Left lobe of liver (tissue), 2 donors: ENCODE results near the gene MALAT1. TPM values are rescaled to one million over a fixed set of nuclear protein-coding genes. Genes with fewer than 3 reads are reported as not detected.

Experiments
- ATAC-seq: fragments of 200-7000 bp; cut with Tn5 transposase; one replicate; pipeline ENCODE4 v1.9.1; 2020; ENCODE audit warnings: mild to moderate bottlenecking, moderate library complexity
- DNase-seq: peaks from one replicate; pipeline ENCODE4 v3.0.0-alpha.2; 2020; ENCODE audit warnings: low spot score
- total RNA-seq: library from RNA; stranded (reverse); gene quantifications from one replicate; pipeline ENCODE4 v1.2.1, GENCODE V29; 2021
- donor health status: DM: no; HTN: no; CAD: no; lungs with moderate emphysema.
- donor health status: DM: no; HTN: yes; CAD: no.

Gene MALAT1
- total RNA-seq, 1 donor from 2014 or later = 2,761 TPM

- no peak for DNase-seq
- no peak for ATAC-seq
These were observed 38.9 kb downstream of the MALAT1 start for GRCh38 chr11:65537620-65538231.

- ATAC-seq = no peak
- DNase-seq = no peak
These were observed 39.5 kb downstream of the MALAT1 start for GRCh38 chr11:65538232-65538914.

- DNase-seq = no peak
These were observed 40.3 kb downstream of the MALAT1 start for GRCh38 chr11:65538915-65539743.

GRCh38 chr11:65539744-65540289 lies 41.0 kb downstream of the MALAT1 start:
- ATAC-seq (no peak), DNase-seq (no peak)

More at GRCh38 chr11:65538915-65539743, 40.3 kb downstream of the MALAT1 start:
- no peak for ATAC-seq

GRCh38 chr11:65540290-65541092 lies 41.6 kb downstream of the MALAT1 start:
- ATAC-seq = peak; percentile 86
- peak; percentile 85 for DNase-seq

GRCh38 chr11:65541093-65541982 lies 42.5 kb downstream of the MALAT1 start:
- no peak for DNase-seq
- no peak for ATAC-seq

GRCh38 chr11:65542738-65543390 lies 44.0 kb downstream of the MALAT1 start:
- DNase-seq (no peak), ATAC-seq (no peak)

- DNase-seq (no peak), ATAC-seq (no peak)
These were observed 47.0 kb downstream of the MALAT1 start for GRCh38 chr11:65545853-65546216.

GRCh38 chr11:65546217-65546958 lies 47.5 kb downstream of the MALAT1 start:
- DNase-seq (peak; percentile 98), ATAC-seq (peak; percentile 87)

GRCh38 chr11:65547446-65548125 lies 48.7 kb downstream of the MALAT1 start:
- ATAC-seq = no peak
- no peak for DNase-seq

GRCh38 chr11:65548395-65548794 lies 49.5 kb downstream of the MALAT1 start:
- DNase-seq (no peak), ATAC-seq (no peak)

- DNase-seq = no peak
- no peak for ATAC-seq
These were observed 50.3 kb downstream of the MALAT1 start for GRCh38 chr11:65549096-65549495.

- peak; percentile 76 for DNase-seq
- peak; percentile 68 for ATAC-seq
These were observed 52.9 kb downstream of the MALAT1 start for GRCh38 chr11:65551572-65552387.

GRCh38 chr11:65552388-65552951 lies 53.6 kb downstream of the MALAT1 start:
- DNase-seq (no peak), ATAC-seq (no peak)

GRCh38 chr11:65553301-65554001 lies 54.6 kb downstream of the MALAT1 start:
- ATAC-seq = no peak
- DNase-seq = no peak
